Glutamatergic neuron (in vitro differentiated cells): Measurements from ENCODE around the gene H2BK1. TPM values are rescaled to one million over a fixed set of nuclear protein-coding genes. Genes with fewer than 3 reads are reported as not detected.

Source experiments
- DNase-seq: peaks from one replicate; pipeline ENCODE4 v3.0.0; 2022
- H3K27ac Mint-ChIP-seq: one replicate; pipeline ENCODE4 v1.8.0; 2020; ENCODE audit warnings: mild to moderate bottlenecking, mixed read lengths, inconsistent platforms; ENCODE audit not compliant: unreplicated experiment
- H3K27me3 Mint-ChIP-seq: one replicate; pipeline ENCODE4 v1.8.0; 2020; ENCODE audit warnings: mild to moderate bottlenecking, moderate library complexity, mixed read lengths, inconsistent platforms; ENCODE audit not compliant: unreplicated experiment
- H3K36me3 Mint-ChIP-seq: one replicate; pipeline ENCODE4 v1.8.0; 2020; ENCODE audit warnings: mild to moderate bottlenecking, mixed read lengths, inconsistent platforms; ENCODE audit not compliant: unreplicated experiment
- H3K4me1 Mint-ChIP-seq: one replicate; pipeline ENCODE4 v1.8.0; 2020; ENCODE audit warnings: mild to moderate bottlenecking, low read depth, mixed read lengths, inconsistent platforms; ENCODE audit not compliant: unreplicated experiment
- H3K4me3 Mint-ChIP-seq: one replicate; pipeline ENCODE4 v1.8.0; 2020; ENCODE audit warnings: mild to moderate bottlenecking, mixed read lengths, inconsistent platforms; ENCODE audit not compliant: unreplicated experiment
- H3K9me3 Mint-ChIP-seq: one replicate; pipeline ENCODE4 v1.8.0; 2020; ENCODE audit warnings: mild to moderate bottlenecking, moderate library complexity, mixed read lengths, inconsistent platforms; ENCODE audit not compliant: unreplicated experiment
- total RNA-seq: library from RNA; stranded (reverse); fragmentation: NEBNext Ultra II Directional; extraction: Animal tissue kit (Norgen Biotek cat#: 25700); gene quantifications from one replicate; pipeline ENCODE4 v1.2.1, GENCODE V29; 2021; ENCODE audit not compliant: unreplicated experiment
- TF ChIP-seq, protein P1 (sequence below): fragments of 200-600 bp; sonication (generic); IDR thresholded peaks from one replicate; pipeline ENCODE4 v1.5.0; 2021; ENCODE audit not compliant: partially characterized antibody, unreplicated experiment

H2BK1 gene
- total RNA-seq, 1 donor from 2014 or later: not detected

- Mint-ChIP-seq H3K4me3 (no peak overlapping the region), H3K9me3 (no peaks in the 10 kb centered on the region), H3K27me3 (peaks cover 5% of the 10 kb centered on the region), H3K36me3 (no peaks in the 10 kb centered on the region), H3K27ac (no peak overlapping the region), H3K4me1 (peaks cover 9% of the 10 kb centered on the region)
- TF ChIP-seq, protein P1, sequence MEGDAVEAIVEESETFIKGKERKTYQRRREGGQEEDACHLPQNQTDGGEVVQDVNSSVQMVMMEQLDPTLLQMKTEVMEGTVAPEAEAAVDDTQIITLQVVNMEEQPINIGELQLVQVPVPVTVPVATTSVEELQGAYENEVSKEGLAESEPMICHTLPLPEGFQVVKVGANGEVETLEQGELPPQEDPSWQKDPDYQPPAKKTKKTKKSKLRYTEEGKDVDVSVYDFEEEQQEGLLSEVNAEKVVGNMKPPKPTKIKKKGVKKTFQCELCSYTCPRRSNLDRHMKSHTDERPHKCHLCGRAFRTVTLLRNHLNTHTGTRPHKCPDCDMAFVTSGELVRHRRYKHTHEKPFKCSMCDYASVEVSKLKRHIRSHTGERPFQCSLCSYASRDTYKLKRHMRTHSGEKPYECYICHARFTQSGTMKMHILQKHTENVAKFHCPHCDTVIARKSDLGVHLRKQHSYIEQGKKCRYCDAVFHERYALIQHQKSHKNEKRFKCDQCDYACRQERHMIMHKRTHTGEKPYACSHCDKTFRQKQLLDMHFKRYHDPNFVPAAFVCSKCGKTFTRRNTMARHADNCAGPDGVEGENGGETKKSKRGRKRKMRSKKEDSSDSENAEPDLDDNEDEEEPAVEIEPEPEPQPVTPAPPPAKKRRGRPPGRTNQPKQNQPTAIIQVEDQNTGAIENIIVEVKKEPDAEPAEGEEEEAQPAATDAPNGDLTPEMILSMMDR: no peak
- DNase-seq: no peak
These were observed 5.1 kb upstream of the H2BK1 start for GRCh38 chr7:151215396-151215795.

GRCh38 chr7:151213826-151214225 is 3.5 kb upstream of the H2BK1 start:
- no peaks in the 10 kb centered on the region for H3K9me3 Mint-ChIP-seq
- H3K4me1 Mint-ChIP-seq: peaks cover 9% of the 10 kb centered on the region
- TF ChIP-seq, protein P1: no peak
- no peak overlapping the region for H3K4me3 Mint-ChIP-seq
- H3K27ac Mint-ChIP-seq: no peak overlapping the region
- no peaks in the 10 kb centered on the region for H3K36me3 Mint-ChIP-seq
- H3K27me3 Mint-ChIP-seq: peaks cover 8% of the 10 kb centered on the region
- DNase-seq: no peak

DNA sequence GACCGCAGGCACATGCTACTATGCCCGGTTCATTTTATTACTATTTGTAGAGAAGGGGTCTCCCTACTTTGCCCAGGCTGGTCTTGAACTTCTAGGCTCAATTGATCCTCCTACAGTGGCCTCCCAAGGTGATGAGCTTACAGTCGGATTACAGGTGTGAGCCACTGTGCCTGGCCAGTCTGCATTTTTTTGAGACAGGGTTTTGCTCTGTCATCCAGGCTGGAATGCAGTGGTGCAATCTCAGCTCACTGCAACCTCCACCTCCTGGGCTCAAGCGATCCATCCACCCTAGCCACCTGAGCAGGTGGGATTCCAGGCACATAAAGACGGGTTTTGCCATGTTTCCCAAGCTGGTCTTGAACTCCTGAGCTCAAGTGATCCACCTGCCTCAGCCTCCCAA is 2.3 kb upstream of the H2BK1 start:
- TF ChIP-seq, protein P1: no peak
- Mint-ChIP-seq H3K9me3 (no peaks in the 10 kb centered on the region), H3K27ac (no peak overlapping the region), H3K4me1 (peaks cover 9% of the 10 kb centered on the region), H3K4me3 (no peak overlapping the region), H3K27me3 (peaks cover 5% of the 10 kb centered on the region), H3K36me3 (no peaks in the 10 kb centered on the region)
- no peak for DNase-seq

DNA sequence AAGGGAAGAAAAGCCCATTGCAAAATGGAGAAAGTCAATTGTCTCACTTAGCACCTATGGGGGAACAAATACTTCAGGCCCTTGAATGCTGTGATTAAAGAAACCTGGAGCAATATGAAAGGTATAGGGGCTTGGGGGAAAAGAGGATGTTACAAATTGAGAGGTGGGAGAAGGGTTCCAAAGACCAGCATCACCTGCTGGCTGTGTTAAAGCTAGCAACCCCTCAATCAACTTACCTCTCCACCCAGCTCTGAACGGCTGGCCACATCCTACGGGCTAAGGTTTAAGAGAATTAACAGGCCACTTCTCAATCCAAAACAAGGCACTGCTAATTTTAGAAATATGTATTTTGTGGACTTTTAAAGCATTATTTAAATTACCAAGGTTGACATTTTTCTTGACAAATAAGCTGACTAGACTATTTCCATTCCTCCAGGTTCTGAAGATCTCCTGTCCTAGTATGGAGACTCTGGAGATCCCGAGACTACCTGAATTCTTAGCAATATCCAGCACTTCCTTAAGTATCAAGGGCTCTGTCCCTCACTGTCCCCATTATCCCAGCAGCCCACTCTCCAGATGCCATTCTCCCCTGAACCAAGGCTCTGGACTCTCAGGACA is 976 bp upstream of the H2BK1 start:
- peaks cover 9% of the 10 kb centered on the region for H3K4me1 Mint-ChIP-seq
- peaks cover 5% of the 10 kb centered on the region for H3K27me3 Mint-ChIP-seq
- no peak overlapping the region for H3K27ac Mint-ChIP-seq
- TF ChIP-seq, protein P1: no peak
- H3K9me3 Mint-ChIP-seq: no peaks in the 10 kb centered on the region
- DNase-seq: no peak
- no peaks in the 10 kb centered on the region for H3K36me3 Mint-ChIP-seq
- H3K4me3 Mint-ChIP-seq: no peak overlapping the region

- Mint-ChIP-seq H3K27me3 (peaks cover 5% of the 10 kb centered on the region), H3K4me1 (peaks cover 9% of the 10 kb centered on the region), H3K9me3 (no peaks in the 10 kb centered on the region), H3K27ac (no peak overlapping the region), H3K36me3 (no peaks in the 10 kb centered on the region), H3K4me3 (no peak overlapping the region)
- no peak for DNase-seq
- TF ChIP-seq, protein P1: no peak
These were observed 700 bp downstream of the H2BK1 start for GRCh38 chr7:151209588-151209987.
